ENCODE results near the gene ASNSD1. TPM values are rescaled to one million over a fixed set of nuclear protein-coding genes. Genes with fewer than 3 reads are reported as not detected.

The ASNSD1 gene
- total and polyA plus RNA-seq, 9 of the 15 experiments (the other 6 are each of a cell fraction or from before 2014, with no cell fraction given) = 23.9 to 56.4 (median 38.3) TPM

DNA sequence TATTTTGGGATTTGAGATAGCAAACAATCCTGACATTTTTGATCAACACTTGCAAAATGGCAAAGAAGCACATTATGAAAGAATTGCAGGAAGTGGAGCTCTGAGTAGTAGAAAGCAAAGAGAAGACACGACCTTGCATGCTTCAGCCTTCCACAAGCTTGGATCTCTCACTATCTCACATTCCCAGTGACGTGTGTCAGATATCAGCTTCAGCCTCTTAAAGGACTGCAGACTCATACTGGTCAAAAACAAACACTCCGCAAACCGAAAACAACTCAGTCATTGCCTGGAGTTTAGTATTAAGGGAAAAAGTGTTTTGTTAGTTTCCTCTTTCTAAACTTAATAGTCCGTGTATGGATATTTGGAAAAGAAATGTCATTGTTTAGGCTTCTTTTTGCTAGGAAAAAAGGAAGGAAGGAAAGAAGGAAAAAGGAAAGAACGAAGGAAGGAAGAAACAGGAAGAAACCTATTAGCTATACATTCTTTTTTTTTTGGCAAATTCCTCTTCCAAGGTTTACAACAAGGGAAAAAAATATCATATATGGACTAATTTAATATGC lies 48.1 kb upstream of the ASNSD1 start (continued):
- no peak for TF ChIP-seq HDAC8 (tag; IDR thresholded peaks at IDR 0.05)
- TF ChIP-seq TBL1XR1 (IDR thresholded peaks at IDR 0.05; ENCODE audit: low read length in 2 of 2) = no peak
- TF ChIP-seq BRD4 (IDR thresholded peaks at IDR 0.05) = no peak
- TF ChIP-seq, protein P1, sequence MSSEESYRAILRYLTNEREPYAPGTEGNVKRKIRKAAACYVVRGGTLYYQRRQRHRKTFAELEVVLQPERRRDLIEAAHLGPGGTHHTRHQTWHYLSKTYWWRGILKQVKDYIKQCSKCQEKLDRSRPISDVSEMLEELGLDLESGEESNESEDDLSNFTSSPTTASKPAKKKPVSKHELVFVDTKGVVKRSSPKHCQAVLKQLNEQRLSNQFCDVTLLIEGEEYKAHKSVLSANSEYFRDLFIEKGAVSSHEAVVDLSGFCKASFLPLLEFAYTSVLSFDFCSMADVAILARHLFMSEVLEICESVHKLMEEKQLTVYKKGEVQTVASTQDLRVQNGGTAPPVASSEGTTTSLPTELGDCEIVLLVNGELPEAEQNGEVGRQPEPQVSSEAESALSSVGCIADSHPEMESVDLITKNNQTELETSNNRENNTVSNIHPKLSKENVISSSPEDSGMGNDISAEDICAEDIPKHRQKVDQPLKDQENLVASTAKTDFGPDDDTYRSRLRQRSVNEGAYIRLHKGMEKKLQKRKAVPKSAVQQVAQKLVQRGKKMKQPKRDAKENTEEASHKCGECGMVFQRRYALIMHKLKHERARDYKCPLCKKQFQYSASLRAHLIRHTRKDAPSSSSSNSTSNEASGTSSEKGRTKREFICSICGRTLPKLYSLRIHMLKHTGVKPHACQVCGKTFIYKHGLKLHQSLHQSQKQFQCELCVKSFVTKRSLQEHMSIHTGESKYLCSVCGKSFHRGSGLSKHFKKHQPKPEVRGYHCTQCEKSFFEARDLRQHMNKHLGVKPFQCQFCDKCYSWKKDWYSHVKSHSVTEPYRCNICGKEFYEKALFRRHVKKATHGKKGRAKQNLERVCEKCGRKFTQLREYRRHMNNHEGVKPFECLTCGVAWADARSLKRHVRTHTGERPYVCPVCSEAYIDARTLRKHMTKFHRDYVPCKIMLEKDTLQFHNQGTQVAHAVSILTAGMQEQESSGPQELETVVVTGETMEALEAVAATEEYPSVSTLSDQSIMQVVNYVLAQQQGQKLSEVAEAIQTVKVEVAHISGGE (CRISPR knock-in tag; IDR thresholded peaks at IDR 0.05) = no peak
- TF ChIP-seq MEF2D (tag; conservative IDR thresholded peaks at IDR 0.05; ENCODE audit: low read depth) = 0 out of 2 replicates have a peak, but pooled peaks have one; percentile 38
- TF ChIP-seq U2AF1 (optimal IDR thresholded peaks at IDR 0.05; ENCODE audit: low read depth, low read length) = no peak
- no peak for TF ChIP-seq ELF2 (CRISPR knock-in tag; IDR thresholded peaks at IDR 0.05)
- no peak for TF ChIP-seq LCOR (CRISPR knock-in tag; IDR thresholded peaks at IDR 0.05)
- no peak for TF ChIP-seq KLF10 (CRISPR knock-in tag; IDR thresholded peaks at IDR 0.05)
- TF ChIP-seq ZBTB40 (IDR thresholded peaks at IDR 0.05) = no peak
- TF ChIP-seq ZBTB40 (CRISPR knock-in tag; IDR thresholded peaks at IDR 0.05) = no peak
- peak; percentile 74 for TF ChIP-seq C11orf30 (IDR thresholded peaks at IDR 0.05; ENCODE audit: low read depth)
- no peak for TF ChIP-seq GTF2F1 (IDR thresholded peaks at IDR 0.05; ENCODE audit: low read depth, low read length)
- no peak for TF ChIP-seq MCM7 (IDR thresholded peaks at IDR 0.05)
- TF ChIP-seq NR1H2 (CRISPR knock-in tag; IDR thresholded peaks at IDR 0.05) = no peak
- TF ChIP-seq EP300 (IDR thresholded peaks at IDR 0.05; ENCODE audit: low read length) = peak; percentile 86
- TF ChIP-seq BRF1 (IDR thresholded peaks at IDR 0.05; ENCODE audit: borderline replicate concordance, extremely low read depth, insufficient read length) = no peak
- TF ChIP-seq SREBF2 (CRISPR knock-in tag; IDR thresholded peaks at IDR 0.05) = no peak
